Activated naive CD4-positive, alpha-beta T cell treated with anti-CD3 and anti-CD28 coated beads, Interleukin-2, amount 50 U/mL, for 24 hours (primary cell): ENCODE results near the gene LEFTY2.

Source experiments
- H3K27ac Mint-ChIP-seq: one replicate; pipeline ENCODE4 v1.8.0; 2021; ENCODE audit warnings: mild to moderate bottlenecking, mixed read lengths
- H3K27me3 Mint-ChIP-seq: one replicate; pipeline ENCODE4 v1.8.0; 2021; ENCODE audit warnings: mixed read lengths
- H3K36me3 Mint-ChIP-seq: one replicate; pipeline ENCODE4 v1.8.0; 2021; ENCODE audit warnings: mixed read lengths
- H3K4me1 Mint-ChIP-seq: one replicate; pipeline ENCODE4 v1.8.0; 2021; ENCODE audit warnings: mixed read lengths
- H3K4me3 Mint-ChIP-seq: one replicate; pipeline ENCODE4 v1.8.0; 2021; ENCODE audit warnings: mild to moderate bottlenecking, mixed read lengths
- H3K9me3 Mint-ChIP-seq: one replicate; pipeline ENCODE4 v1.8.0; 2021; ENCODE audit warnings: mixed read lengths

Gene LEFTY2

GRCh38 chr1:225963735-225964530, 22.9 kb upstream of the LEFTY2 start:
- no peaks in the 10 kb centered on the region for H3K9me3 Mint-ChIP-seq
- H3K27ac Mint-ChIP-seq, result no peak overlapping the region
- H3K27me3 Mint-ChIP-seq, result no peaks in the 10 kb centered on the region
- H3K4me3 Mint-ChIP-seq, result no peak overlapping the region
- no peaks in the 10 kb centered on the region for H3K36me3 Mint-ChIP-seq
- H3K4me1 Mint-ChIP-seq, result peaks cover 5% of the 10 kb centered on the region

DNA sequence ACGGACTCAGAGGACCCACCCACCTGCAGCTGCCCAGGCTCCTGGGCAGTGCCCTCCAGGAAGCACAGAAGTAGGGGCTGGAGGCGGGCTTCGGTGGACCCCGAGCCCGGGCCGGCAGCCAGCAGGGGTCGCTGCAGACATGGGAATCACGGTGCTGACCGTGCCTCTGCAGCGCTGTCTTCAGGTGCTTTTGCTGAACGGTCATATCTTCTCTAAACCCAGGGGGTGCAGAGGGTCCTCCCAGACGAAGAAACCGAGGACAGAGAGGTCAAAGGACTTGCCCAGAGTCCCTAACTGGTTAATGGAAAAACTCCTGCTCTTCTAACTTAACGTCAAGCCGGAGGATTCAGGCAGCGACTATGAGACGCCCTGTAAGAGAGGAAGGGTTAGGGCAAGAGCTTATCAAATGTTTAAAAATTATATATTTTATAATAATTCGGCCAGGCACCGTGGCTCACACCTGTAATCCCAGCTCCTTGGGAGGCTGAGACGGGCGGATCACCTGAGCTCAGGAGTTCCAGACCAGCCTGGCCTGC, 21.5 kb upstream of the LEFTY2 start:
- H3K36me3 Mint-ChIP-seq, result no peaks in the 10 kb centered on the region
- no peak overlapping the region for H3K4me3 Mint-ChIP-seq
- H3K27ac Mint-ChIP-seq, result no peak overlapping the region

GRCh38 chr1:225961659-225962439, 20.8 kb upstream of the LEFTY2 start:
- Mint-ChIP-seq H3K27me3 (no peaks in the 10 kb centered on the region), H3K9me3 (no peaks in the 10 kb centered on the region), H3K4me3 (no peak overlapping the region), H3K27ac (no peak overlapping the region), H3K36me3 (no peaks in the 10 kb centered on the region), H3K4me1 (peaks cover 5% of the 10 kb centered on the region)

More for the DNA sequence above, 21.5 kb upstream of the LEFTY2 start:
- Mint-ChIP-seq H3K27me3 (no peaks in the 10 kb centered on the region), H3K4me1 (peaks cover 5% of the 10 kb centered on the region), H3K9me3 (no peaks in the 10 kb centered on the region)

- Mint-ChIP-seq H3K27ac (no peak overlapping the region), H3K9me3 (no peaks in the 10 kb centered on the region), H3K4me3 (no peak overlapping the region)
Measured at GRCh38 chr1:225958041-225958440, 17.0 kb upstream of the LEFTY2 start.

DNA sequence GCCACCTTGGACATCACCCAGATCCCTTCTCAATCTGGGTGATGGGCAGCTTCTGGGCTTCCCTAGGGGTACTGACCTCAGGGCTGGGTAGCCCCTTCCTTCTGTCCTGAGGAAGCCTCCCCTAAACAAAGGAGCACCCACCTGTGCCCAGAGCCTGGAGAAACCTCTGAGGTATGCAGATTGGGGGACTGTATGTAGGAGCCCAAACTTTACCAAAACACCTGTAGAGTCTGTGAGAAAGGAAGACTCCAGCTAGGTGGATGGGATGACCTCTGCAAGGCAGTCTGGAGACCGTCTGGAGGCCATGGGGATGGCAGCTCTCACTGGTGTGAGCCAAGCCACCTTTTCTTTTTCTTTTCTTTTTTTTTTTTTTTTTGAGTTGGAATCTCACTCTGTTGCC, 13.7 kb upstream of the LEFTY2 start:
- no peak overlapping the region for H3K27ac Mint-ChIP-seq
- H3K36me3 Mint-ChIP-seq, result no peaks in the 10 kb centered on the region
- no peaks in the 10 kb centered on the region for H3K9me3 Mint-ChIP-seq
- no peaks in the 10 kb centered on the region for H3K27me3 Mint-ChIP-seq
- H3K4me1 Mint-ChIP-seq, result no peaks in the 10 kb centered on the region
- no peak overlapping the region for H3K4me3 Mint-ChIP-seq

More at GRCh38 chr1:225958041-225958440, 17.0 kb upstream of the LEFTY2 start:
- no peaks in the 10 kb centered on the region for H3K27me3 Mint-ChIP-seq
- H3K4me1 Mint-ChIP-seq, result peaks cover 5% of the 10 kb centered on the region
- H3K36me3 Mint-ChIP-seq, result no peaks in the 10 kb centered on the region

- Mint-ChIP-seq H3K27ac (no peak overlapping the region), H3K9me3 (no peaks in the 10 kb centered on the region), H3K27me3 (no peaks in the 10 kb centered on the region), H3K4me1 (no peaks in the 10 kb centered on the region), H3K36me3 (no peaks in the 10 kb centered on the region), H3K4me3 (no peak overlapping the region)
Measured at GRCh38 chr1:225953315-225953714, 12.3 kb upstream of the LEFTY2 start.

DNA sequence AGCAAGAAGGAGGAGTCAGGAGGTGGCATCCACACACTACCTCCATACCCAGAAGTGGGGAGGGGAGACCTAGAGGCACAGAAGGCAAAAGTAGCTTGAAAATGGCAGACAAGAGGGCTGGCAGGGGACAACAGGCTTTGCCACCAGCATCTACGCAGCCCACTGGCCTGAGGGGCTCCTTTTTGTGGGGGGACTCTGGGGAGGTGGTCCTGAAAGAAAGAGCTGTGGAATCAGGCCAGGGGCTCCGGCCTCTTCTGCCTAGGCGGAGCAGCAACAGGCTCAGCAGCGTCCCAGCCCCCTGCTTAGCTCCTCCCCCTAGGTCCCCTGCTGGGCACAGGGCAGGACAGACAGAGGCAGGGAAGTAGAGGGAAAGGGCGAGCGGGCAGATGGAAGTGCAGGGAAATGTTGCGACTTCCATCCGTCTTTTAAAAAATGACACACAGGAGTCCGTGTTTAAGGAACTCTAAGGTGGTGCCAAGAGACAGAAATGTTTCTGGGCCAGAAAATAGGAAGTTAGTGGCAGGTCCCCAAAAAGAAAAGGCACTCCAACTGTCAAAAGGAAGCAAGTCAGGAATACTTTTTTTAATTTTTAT, 10.0 kb upstream of the LEFTY2 start:
- no peaks in the 10 kb centered on the region for H3K27me3 Mint-ChIP-seq
- H3K9me3 Mint-ChIP-seq, result no peaks in the 10 kb centered on the region
- no peak overlapping the region for H3K27ac Mint-ChIP-seq
- H3K36me3 Mint-ChIP-seq, result no peaks in the 10 kb centered on the region
- no peaks in the 10 kb centered on the region for H3K4me1 Mint-ChIP-seq
- no peak overlapping the region for H3K4me3 Mint-ChIP-seq

- Mint-ChIP-seq H3K9me3 (no peaks in the 10 kb centered on the region), H3K4me1 (peaks cover 18% of the 10 kb centered on the region), H3K27ac (no peak overlapping the region), H3K36me3 (no peaks in the 10 kb centered on the region), H3K4me3 (no peak overlapping the region), H3K27me3 (no peaks in the 10 kb centered on the region)
Measured at GRCh38 chr1:225949041-225949440, 8.0 kb upstream of the LEFTY2 start.

DNA sequence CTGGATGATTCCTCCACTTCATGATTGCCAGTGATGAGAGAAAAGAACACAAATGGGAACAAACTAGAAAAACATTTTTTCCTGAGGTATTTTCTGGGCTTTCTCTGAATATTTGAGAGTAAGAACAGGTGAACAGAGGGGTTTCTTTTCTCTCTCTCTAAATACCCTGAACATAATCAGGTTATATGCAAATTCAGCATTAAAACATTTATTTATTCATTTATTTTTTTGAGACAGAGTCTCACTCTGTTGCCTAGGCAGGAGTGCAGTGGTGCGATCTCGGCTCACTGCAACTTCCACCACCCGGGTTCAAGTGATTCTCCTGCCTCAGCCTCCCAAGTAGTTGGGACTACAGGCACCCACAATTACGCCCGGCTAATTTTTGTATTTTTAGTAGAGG, 5.8 kb upstream of the LEFTY2 start:
- no peaks in the 10 kb centered on the region for H3K9me3 Mint-ChIP-seq
- H3K27ac Mint-ChIP-seq, result no peak overlapping the region
- no peaks in the 10 kb centered on the region for H3K36me3 Mint-ChIP-seq
- H3K4me3 Mint-ChIP-seq, result no peak overlapping the region
- H3K4me1 Mint-ChIP-seq, result peaks cover 25% of the 10 kb centered on the region
- H3K27me3 Mint-ChIP-seq, result no peaks in the 10 kb centered on the region

DNA sequence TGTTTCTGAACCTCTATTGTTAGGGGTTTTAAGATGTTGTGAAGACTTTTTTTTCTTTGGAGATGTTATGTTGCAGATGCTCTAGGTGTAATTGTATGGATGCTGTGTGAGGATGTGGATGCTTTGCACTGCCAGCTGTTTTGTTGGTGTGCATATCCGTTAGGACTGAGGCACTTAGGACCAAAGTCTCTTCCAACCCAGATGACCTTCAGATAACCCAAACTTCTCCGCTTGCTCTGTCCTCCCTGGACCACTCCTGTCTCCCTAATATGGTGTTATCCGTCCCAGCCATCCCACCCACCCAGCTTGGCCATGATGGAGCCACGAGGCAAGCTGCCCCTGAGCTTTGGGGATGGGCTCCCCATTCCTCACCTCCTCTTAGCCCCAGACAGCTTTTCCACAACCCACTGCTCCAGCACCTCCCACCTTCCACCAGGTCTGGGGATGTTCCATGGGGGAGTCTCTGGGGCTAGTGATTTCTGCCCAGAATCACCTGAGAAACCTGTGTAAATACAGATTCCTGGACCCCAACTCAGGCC, 5.1 kb upstream of the LEFTY2 start:
- H3K36me3 Mint-ChIP-seq, result no peaks in the 10 kb centered on the region
- no peak overlapping the region for H3K27ac Mint-ChIP-seq
- H3K27me3 Mint-ChIP-seq, result no peaks in the 10 kb centered on the region
- H3K4me1 Mint-ChIP-seq, result peaks cover 25% of the 10 kb centered on the region
- H3K4me3 Mint-ChIP-seq, result no peak overlapping the region
- no peaks in the 10 kb centered on the region for H3K9me3 Mint-ChIP-seq

DNA sequence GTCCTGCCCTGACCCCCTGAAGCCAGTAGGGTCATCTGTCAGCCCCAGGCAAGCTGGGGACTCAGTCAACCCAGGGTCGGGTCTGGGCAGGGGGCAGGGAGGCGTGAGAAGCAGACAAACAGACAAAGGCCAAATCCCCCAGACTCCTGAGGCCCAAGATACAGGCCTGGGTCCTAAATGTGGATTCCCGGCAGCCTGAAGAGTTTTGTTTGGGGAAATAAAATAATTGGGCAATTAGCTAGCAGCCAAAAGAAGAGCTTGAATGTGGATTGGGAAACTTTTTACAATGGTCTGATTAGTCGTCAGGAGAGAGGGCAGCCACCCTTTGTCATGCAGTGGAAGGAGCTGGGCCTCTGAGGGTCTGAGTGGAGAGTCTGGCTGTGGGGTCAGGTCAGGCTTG, 4.5 kb upstream of the LEFTY2 start:
- Mint-ChIP-seq H3K27me3 (no peaks in the 10 kb centered on the region), H3K4me3 (no peak overlapping the region), H3K4me1 (peaks cover 25% of the 10 kb centered on the region), H3K9me3 (no peaks in the 10 kb centered on the region), H3K27ac (no peak overlapping the region), H3K36me3 (no peaks in the 10 kb centered on the region)

- Mint-ChIP-seq H3K36me3 (no peaks in the 10 kb centered on the region), H3K9me3 (no peaks in the 10 kb centered on the region), H3K27me3 (no peaks in the 10 kb centered on the region), H3K4me3 (peak overlapping the region; percentile 6), H3K27ac (no peak overlapping the region), H3K4me1 (peaks cover 28% of the 10 kb centered on the region)
Measured at GRCh38 chr1:225944951-225945350, 3.9 kb upstream of the LEFTY2 start.

GRCh38 chr1:225944387-225944786, 3.4 kb upstream of the LEFTY2 start:
- peaks cover 29% of the 10 kb centered on the region for H3K4me1 Mint-ChIP-seq
- H3K36me3 Mint-ChIP-seq, result no peaks in the 10 kb centered on the region
- no peaks in the 10 kb centered on the region for H3K27me3 Mint-ChIP-seq
- H3K27ac Mint-ChIP-seq, result no peak overlapping the region
- no peak overlapping the region for H3K4me3 Mint-ChIP-seq
- H3K9me3 Mint-ChIP-seq, result no peaks in the 10 kb centered on the region

DNA sequence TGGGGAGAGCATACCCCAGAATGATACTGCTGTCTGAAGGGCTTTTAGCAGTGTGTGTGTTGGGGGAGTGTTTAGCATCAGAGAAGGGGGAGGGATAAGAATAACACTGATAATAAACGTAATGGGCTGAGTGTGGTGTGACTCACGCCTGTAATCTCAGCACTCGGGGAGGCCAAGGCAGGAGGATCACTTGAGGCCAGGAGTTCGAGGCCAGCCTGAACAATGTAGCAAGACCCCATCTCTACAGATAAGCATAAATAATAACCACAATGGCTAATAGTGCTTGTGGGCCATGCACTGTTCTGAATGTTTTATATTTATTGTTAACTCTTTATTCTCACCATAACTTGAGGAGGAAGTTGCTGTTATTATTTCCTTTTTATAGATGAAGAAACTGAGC, 2.6 kb upstream of the LEFTY2 start:
- no peak overlapping the region for H3K4me3 Mint-ChIP-seq
- no peaks in the 10 kb centered on the region for H3K36me3 Mint-ChIP-seq
- H3K27me3 Mint-ChIP-seq, result no peaks in the 10 kb centered on the region
- no peak overlapping the region for H3K27ac Mint-ChIP-seq
- H3K9me3 Mint-ChIP-seq, result no peaks in the 10 kb centered on the region
- H3K4me1 Mint-ChIP-seq, result peaks cover 29% of the 10 kb centered on the region

DNA sequence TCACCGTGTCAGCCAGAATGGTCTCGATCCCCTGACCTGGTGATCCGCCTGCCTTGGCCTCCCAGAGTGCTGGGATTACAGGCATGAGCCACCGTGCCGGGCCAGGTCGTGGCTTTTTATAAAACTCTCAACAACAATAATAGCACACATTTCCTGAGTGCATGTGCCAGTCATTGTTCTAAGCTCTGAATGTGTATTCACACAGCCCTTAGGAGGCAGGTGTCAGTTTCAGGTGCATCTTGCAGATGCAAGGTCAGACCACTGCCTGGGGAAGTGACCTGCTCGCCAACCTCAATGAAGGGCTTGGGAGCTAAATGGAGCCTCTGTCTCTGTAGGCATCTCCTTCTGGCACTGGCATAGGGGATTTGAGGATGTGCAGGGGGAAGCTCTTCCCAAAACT, 1.6 kb upstream of the LEFTY2 start:
- H3K36me3 Mint-ChIP-seq, result no peaks in the 10 kb centered on the region
- no peak overlapping the region for H3K4me3 Mint-ChIP-seq
- no peaks in the 10 kb centered on the region for H3K9me3 Mint-ChIP-seq
- no peak overlapping the region for H3K27ac Mint-ChIP-seq
- H3K4me1 Mint-ChIP-seq, result peaks cover 29% of the 10 kb centered on the region
- no peaks in the 10 kb centered on the region for H3K27me3 Mint-ChIP-seq

- Mint-ChIP-seq H3K36me3 (no peaks in the 10 kb centered on the region), H3K27me3 (no peaks in the 10 kb centered on the region), H3K4me1 (peaks cover 29% of the 10 kb centered on the region), H3K4me3 (no peak overlapping the region), H3K27ac (no peak overlapping the region), H3K9me3 (no peaks in the 10 kb centered on the region)
Measured at GRCh38 chr1:225941942-225942222, 862 bp upstream of the LEFTY2 start.
